Embryonic facial prominence (tissue), 1 donor: ENCODE results near the gene DRC7.
"Not testable (repeated sequence)": the region's sequence is repeated elsewhere in the genome, so short reads cannot be mapped to it uniquely, and the experiment has no call there.

Source experiments
- DNase-seq: peaks from one replicate; pipeline ENCODE4 v3.0.0-alpha.2; 2016; ENCODE audit errors: extremely low spot score

DRC7 gene

GRCh38 chr16:57658878-57659674, 35.5 kb upstream of the DRC7 start:
- DNase-seq, result no peak

- DNase-seq, result no peak
Measured at GRCh38 chr16:57660715-57661463, 33.7 kb upstream of the DRC7 start.

GRCh38 chr16:57661510-57661909, 33.1 kb upstream of the DRC7 start:
- no peak for DNase-seq

GRCh38 chr16:57661936-57662906, 32.4 kb upstream of the DRC7 start:
- no peak for DNase-seq

- DNase-seq, result no peak
Measured at GRCh38 chr16:57663436-57663835, 31.2 kb upstream of the DRC7 start.

GRCh38 chr16:57663917-57664661, 30.5 kb upstream of the DRC7 start:
- DNase-seq, result no peak

GRCh38 chr16:57664662-57665025, 30.0 kb upstream of the DRC7 start:
- no peak for DNase-seq

GRCh38 chr16:57665541-57665940, 29.1 kb upstream of the DRC7 start:
- no peak for DNase-seq

- DNase-seq, result no peak
Measured at GRCh38 chr16:57666353-57667047, 28.1 kb upstream of the DRC7 start.

GRCh38 chr16:57667048-57667525, 27.5 kb upstream of the DRC7 start:
- no peak for DNase-seq

- DNase-seq, result no peak
Measured at GRCh38 chr16:57667526-57668262, 26.9 kb upstream of the DRC7 start.

- no peak for DNase-seq
Measured at GRCh38 chr16:57668263-57668571, 26.4 kb upstream of the DRC7 start, which contains the start of gene ADGRG3. ADGRG3 (plus strand) TSS chr16:57668306; CDS start chr16:57668348, 42 bp downstream.

- DNase-seq, result no peak
Measured at GRCh38 chr16:57668630-57669475, 25.8 kb upstream of the DRC7 start.

GRCh38 chr16:57669476-57670162, 25.0 kb upstream of the DRC7 start:
- DNase-seq, result no peak

GRCh38 chr16:57670196-57670595, 24.4 kb upstream of the DRC7 start:
- DNase-seq, result no peak

GRCh38 chr16:57671451-57671850, 23.2 kb upstream of the DRC7 start:
- not testable (repeated sequence) for DNase-seq

GRCh38 chr16:57672416-57672815, 22.2 kb upstream of the DRC7 start:
- no peak for DNase-seq

GRCh38 chr16:57672824-57673223, 21.8 kb upstream of the DRC7 start:
- no peak for DNase-seq
